H1 (cell line): ENCODE results near the gene ARMCX1. TPM values are rescaled to one million over a fixed set of nuclear protein-coding genes. Genes with fewer than 3 reads are reported as not detected.

ENCODE experiments used
- CTCF ChIA-PET: fragments of 300-600 bp; sonication (Branson Sonifier 250); formaldehyde crosslinking; loops from one replicate; lab custom pipeline; 2021; ENCODE audit not compliant: partially characterized antibody; lab: Charles Lee
- POLR2A ChIA-PET: fragments of 300-600 bp; sonication (Branson Sonifier 250); formaldehyde crosslinking; loops from one replicate; lab custom pipeline; 2021; ENCODE audit warnings: inconsistent platforms; ENCODE audit not compliant: partially characterized antibody; lab: Charles Lee
- DNase-seq, 2 experiments: peaks; one replicate each; pipeline versions ENCODE4 v3.0.0 to v3.0.0-alpha.2; 2010 to 2022; ENCODE audit warnings: low spot score in 2 of 2, low read depth in 1 of 2, mixed read lengths in 1 of 2
- FAIRE-seq: peaks from 2 replicates; lab custom pipeline; 2011; peaks lifted over from hg19 to GRCh38; lab: Jason Lieb, UNC
- H2AFZ ChIP-seq: 2 replicates; pipeline ENCODE4 v1.8.1; 2012; ENCODE audit warnings: low read length, inconsistent platforms
- H2AK5ac ChIP-seq: 2 replicates; pipeline ENCODE4 v1.6.1; 2013; ENCODE audit warnings: low read depth, low read length
- H2BK120ac ChIP-seq: replicated peaks from 2 replicates; pipeline ENCODE3; 2013; ENCODE audit warnings: low read depth, low read length, inconsistent platforms
- H2BK12ac ChIP-seq: 2 replicates; pipeline ENCODE4 v1.6.1; 2013; ENCODE audit warnings: low read depth, low read length
- H2BK15ac ChIP-seq: 2 replicates; pipeline ENCODE4 v1.6.1; 2013; ENCODE audit warnings: low read length
- H2BK20ac ChIP-seq: 2 replicates; pipeline ENCODE4 v1.6.1; 2013; ENCODE audit warnings: low read length
- H2BK5ac ChIP-seq: 2 replicates; pipeline ENCODE4 v1.6.1; 2013; ENCODE audit warnings: low read depth, low read length
- H3K14ac ChIP-seq: 2 replicates; pipeline ENCODE4 v1.6.1; 2013; ENCODE audit warnings: inconsistent platforms; ENCODE audit not compliant: insufficient read length
- H3K18ac ChIP-seq: 2 replicates; pipeline ENCODE4 v1.6.1; 2013; ENCODE audit warnings: low read length; ENCODE audit errors: extremely low read depth
- H3K23ac ChIP-seq: 2 replicates; pipeline ENCODE4 v1.6.1; 2013; ENCODE audit warnings: inconsistent platforms; ENCODE audit not compliant: insufficient read length
- H3K23me2 ChIP-seq: 2 replicates; pipeline ENCODE4 v1.6.1; 2013; ENCODE audit warnings: low read depth, low read length
- H3K27ac ChIP-seq: 2 replicates; pipeline ENCODE4 v1.6.1; 2011; ENCODE audit warnings: low read depth, low read length, inconsistent platforms
- H3K27me3 ChIP-seq, 4 experiments: replicated peaks in 1 of 4; 1 replicate in 1 of 4; 2 replicates in 3 of 4; pipeline versions ENCODE4 v1.6.1 to v1.8.1; 2011 to 2013; ENCODE audit warnings: low read length in 3 of 4, mild to moderate bottlenecking in 3 of 4, inconsistent platforms in 2 of 4, mixed read lengths in 2 of 4, moderate library complexity in 1 of 4; ENCODE audit not compliant: control insufficient read depth in 3 of 4, insufficient read depth in 3 of 4; ENCODE audit errors: extremely low read depth in 1 of 4
- H3K36me3 ChIP-seq, 4 experiments: 2 replicates each; pipeline versions ENCODE4 v1.6.1 to v1.8.1; 2011 to 2013; ENCODE audit warnings: mild to moderate bottlenecking in 4 of 4, low read length in 3 of 4, moderate library complexity in 2 of 4, control low read depth in 1 of 4, inconsistent platforms in 1 of 4; ENCODE audit not compliant: insufficient read depth in 4 of 4, control insufficient read depth in 2 of 4
- H3K4ac ChIP-seq: replicated peaks from 2 replicates; pipeline ENCODE3; 2013; ENCODE audit warnings: low read length, low read depth, mixed read lengths, inconsistent platforms; ENCODE audit not compliant: insufficient read length
- H3K4me1 ChIP-seq, 4 experiments: replicated peaks in 1 of 4; 1 replicate in 1 of 4; 2 replicates in 3 of 4; pipeline versions ENCODE4 v1.6.1 to v1.8.1; 2011 to 2013; ENCODE audit warnings: low read length in 3 of 4, inconsistent platforms in 2 of 4, mixed read lengths in 1 of 4; ENCODE audit not compliant: insufficient read depth in 4 of 4, control insufficient read depth in 3 of 4
- H3K4me2 ChIP-seq, 2 experiments: 2 replicates each; pipeline versions ENCODE4 v1.6.1 to v1.8.1; 2011 to 2013; ENCODE audit warnings: low read depth in 2 of 2, low read length in 2 of 2, control low read depth in 1 of 2, inconsistent platforms in 1 of 2, mild to moderate bottlenecking in 1 of 2; ENCODE audit not compliant: insufficient read depth in 1 of 2
- H3K4me3 ChIP-seq, 4 experiments: fragments of 200-600, 300-600 bp in 1 of 4; sonication (generic), shearing (Covaris generic), sonication (Bioruptor Twin) in 1 of 4; 2 replicates each; pipeline versions ENCODE4 v1.5.1 to v1.8.1; 2011 to 2016; ENCODE audit warnings: low read length in 4 of 4, low read depth in 3 of 4, control low read depth in 2 of 4, inconsistent platforms in 2 of 4, mild to moderate bottlenecking in 2 of 4, mixed read lengths in 1 of 4, moderate library complexity in 1 of 4; ENCODE audit not compliant: insufficient read depth in 2 of 4; ENCODE audit errors: extremely low read depth in 1 of 4
- H3K56ac ChIP-seq: replicated peaks from 2 replicates; pipeline ENCODE3; 2013; ENCODE audit warnings: low read depth, mild to moderate bottlenecking, mixed read lengths, low read length, inconsistent platforms; ENCODE audit not compliant: insufficient read length
- H3K79me1 ChIP-seq: 2 replicates; pipeline ENCODE4 v1.6.1; 2013; ENCODE audit warnings: low read depth, low read length, control low read depth
- H3K79me2 ChIP-seq, 2 experiments: 2 replicates each; pipeline versions ENCODE4 v1.6.1 to v1.8.1; 2012 to 2013; ENCODE audit warnings: low read length in 2 of 2, mild to moderate bottlenecking in 2 of 2, inconsistent platforms in 1 of 2; ENCODE audit not compliant: insufficient read depth in 2 of 2, control insufficient read depth in 1 of 2
- H3K9ac ChIP-seq, 4 experiments: replicated peaks in 1 of 4; 1 replicate in 1 of 4; 2 replicates in 3 of 4; pipeline versions ENCODE4 v1.6.1 to v1.8.1; 2011 to 2013; ENCODE audit warnings: low read depth in 3 of 4, low read length in 3 of 4, control low read depth in 2 of 4, mild to moderate bottlenecking in 2 of 4, moderate library complexity in 2 of 4, inconsistent platforms in 1 of 4; ENCODE audit errors: extremely low read depth in 1 of 4
- H3K9me3 ChIP-seq, 2 experiments: 2 replicates each; pipeline versions ENCODE4 v1.6.1 to v1.8.1; 2012 to 2013; ENCODE audit warnings: mild to moderate bottlenecking in 2 of 2, moderate library complexity in 2 of 2, control low read depth in 1 of 2, inconsistent platforms in 1 of 2, low read depth in 1 of 2, low read length in 1 of 2, mixed read lengths in 1 of 2; ENCODE audit not compliant: insufficient read depth in 2 of 2
- H4K20me1 ChIP-seq, 2 experiments: replicated peaks in 1 of 2; 2 replicates each; pipeline versions ENCODE3 to v1.8.1; 2011 to 2013; ENCODE audit warnings: inconsistent platforms in 2 of 2, low read length in 2 of 2, mild to moderate bottlenecking in 1 of 2; ENCODE audit not compliant: insufficient read depth in 2 of 2, control insufficient read depth in 1 of 2
- H4K5ac ChIP-seq: 2 replicates; pipeline ENCODE4 v1.6.1; 2013; ENCODE audit warnings: low read length, low read depth, mixed read lengths, inconsistent platforms; ENCODE audit not compliant: insufficient read length
- H4K8ac ChIP-seq: 2 replicates; pipeline ENCODE4 v1.8.0; 2013; ENCODE audit warnings: mild to moderate bottlenecking, moderate library complexity, low read length, inconsistent platforms; ENCODE audit not compliant: insufficient read depth; ENCODE audit errors: extremely low read depth
- H4K91ac ChIP-seq: replicated peaks from 2 replicates; pipeline ENCODE3; 2013; ENCODE audit warnings: low read length, mixed read lengths, inconsistent platforms; ENCODE audit not compliant: insufficient read length
- CBX8 ChIP-seq: fragments of 300-800, 300-1000 bp; sonication (generic); IDR thresholded peaks from 2 replicates; pipeline ENCODE4 v1.7.1; 2016; ENCODE audit warnings: low read depth, low read length, borderline replicate concordance
- CTBP2 ChIP-seq: IDR thresholded peaks from 2 replicates; pipeline ENCODE4 v1.7.0; 2011; ENCODE audit warnings: borderline replicate concordance, mild to moderate bottlenecking, moderate library complexity, mixed read lengths, low read length; ENCODE audit not compliant: insufficient read depth, insufficient read length
- EZH2 ChIP-seq: fragments of 200-600 bp; sonication (generic); IDR thresholded peaks from 2 replicates; pipeline ENCODE4 v1.7.1; 2012; ENCODE audit warnings: low read depth, mild to moderate bottlenecking, moderate library complexity, low read length, inconsistent platforms; ENCODE audit not compliant: severe bottlenecking
- MAFK ChIP-seq: IDR thresholded peaks from 2 replicates; pipeline ENCODE4 v1.6.1; 2012; ENCODE audit warnings: low read depth, mild to moderate bottlenecking, improper control_type of control experiment, low read length
- NANOG ChIP-seq: IDR thresholded peaks from 2 replicates; pipeline ENCODE4 v1.6.1; 2011; ENCODE audit warnings: low read length, low read depth, mild to moderate bottlenecking, inconsistent platforms; ENCODE audit not compliant: insufficient read depth, poor library complexity, severe bottlenecking
- RXRA ChIP-seq: IDR thresholded peaks from 2 replicates; pipeline ENCODE4 v1.6.1; 2011; ENCODE audit warnings: low read depth, mild to moderate bottlenecking, low read length, moderate library complexity; ENCODE audit not compliant: insufficient read depth
- WGBS, 2 experiments: shearing (Covaris generic) in 1 of 2; methylation state at CpG; one replicate each; pipeline versions ENCODE4 v1.1.6 to v1.1.7; 2013 to 2015; ENCODE audit warnings: low lambda C conversion rate in 2 of 2, mixed read lengths in 2 of 2, inconsistent platforms in 1 of 2, low coverage in 1 of 2, missing lambda C conversion rate in 1 of 2; ENCODE audit not compliant: insufficient replicate concordance in 2 of 2, insufficient coverage in 1 of 2, insufficient read length in 1 of 2; ENCODE audit errors: extremely low coverage in 1 of 2, missing lambda C conversion rate in 1 of 2; 5-methylcytosine and 5-hydroxymethylcytosine counted together
- polyA plus RNA-seq, 7 experiments: library from polyadenylated mRNA; depleted of rRNA in 3 of 7; stranded (reverse) in 5 of 7; unstranded in 2 of 7; fragments of >200 nt in 5 of 7; fragments of 200-250 nt in 2 of 7; gene quantifications; 1 replicate in 5 of 7; 2 replicates in 1 of 7; 4 replicates in 1 of 7; pipeline versions ENCODE4 v1.2.1 to v1.2.3, GENCODE V29; 2011 to 2013; ENCODE audit warnings: missing spikeins in 2 of 7, mixed read lengths in 2 of 7
- total RNA-seq: library from RNA; stranded (reverse); fragmentation: NEBNext Ultra II Directional; extraction: Animal tissue kit (Norgen Biotek cat#: 25700); gene quantifications from 2 replicates; pipeline ENCODE4 v1.2.1, GENCODE V29; 2021

The ARMCX1 gene
- total and polyA plus RNA-seq, 2 of the 8 experiments (the other 6 are each of a cell fraction or from before 2014, with no cell fraction given), result 12.5 to 29.1 TPM

DNA sequence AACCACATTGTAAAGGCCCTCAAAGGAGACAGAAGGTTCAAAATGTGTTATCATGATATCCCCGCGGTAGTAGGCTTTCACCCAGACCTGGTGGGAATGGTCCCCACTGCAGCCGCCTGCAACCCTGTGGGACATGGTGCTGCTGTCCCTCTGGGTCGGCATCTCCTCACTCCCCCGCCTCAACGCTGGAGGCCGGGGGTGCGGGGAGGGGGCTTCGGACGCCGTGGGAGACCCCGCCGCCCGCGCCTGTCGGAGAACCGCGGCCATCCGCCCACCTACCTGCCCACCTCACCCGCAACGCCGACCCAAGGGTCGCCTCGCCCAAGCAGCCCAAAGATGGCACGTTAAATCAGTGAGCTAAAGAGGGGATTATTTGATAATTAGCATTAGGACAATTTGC lies 11.2 kb upstream of the ARMCX1 start:
- Histone ChIP-seq H3K23me2 (no peaks in the 10 kb centered on the region), H3K4me2 (no peak overlapping the region), H4K5ac (no peak overlapping the region), H3K18ac (no peak overlapping the region), H4K91ac (no peak overlapping the region), H3K9ac (no peak overlapping the region), H3K56ac (no peak overlapping the region), H3K79me2 (no peaks in the 10 kb centered on the region), H3K4me1 (no peaks in the 10 kb centered on the region), H4K20me1 (no peaks in the 10 kb centered on the region), H3K23ac (no peak overlapping the region), H3K36me3 (no peaks in the 10 kb centered on the region), H3K27ac (no peak overlapping the region), H3K79me1 (no peaks in the 10 kb centered on the region), H2BK20ac (no peak overlapping the region), H4K8ac (no peak overlapping the region), H3K4me3 (no peak overlapping the region), H2BK12ac (no peak overlapping the region), H3K4ac (no peak overlapping the region), H3K27me3 (no peaks in the 10 kb centered on the region), H2BK15ac (no peak overlapping the region), H2BK5ac (no peak overlapping the region), H2AFZ (no peak overlapping the region), H2BK120ac (no peak overlapping the region), H3K9me3 (peaks cover 0 to 5% of the 10 kb centered on the region in 2 experiments; a peak in 2 of 4 replicates), H2AK5ac (no peak overlapping the region), H3K14ac (no peak overlapping the region)
- ChIA-PET POLR2A (interaction anchor here (0.7 kb wide), 1 partner anchor 147 kb away, joined by 3 read pairs; no protein-coding TSS in a partner anchor), CTCF (interaction anchor here (1.3 kb wide), 1 partner anchor 76 kb away, joined by 4 read pairs; no protein-coding TSS in a partner anchor)
- no peak for FAIRE-seq
- no peak for DNase-seq
- no peak for TF ChIP-seq NANOG
- TF ChIP-seq EZH2, result no peak
- TF ChIP-seq RXRA, result no peak
- no peak for TF ChIP-seq CTBP2
- TF ChIP-seq MAFK, result no peak
- TF ChIP-seq CBX8, result no peak
- 90% methylated on average over 2 of the region's 25 CpGs; no CpG with 5 or more reads in 1 of the 2 experiments for WGBS, 2 experiments
